ENCODE measurements around the gene SMO.
"Not testable (repeated sequence)": the region's sequence is repeated elsewhere in the genome, so short reads cannot be mapped to it uniquely, and the experiment has no call there.

SMO gene

DNA sequence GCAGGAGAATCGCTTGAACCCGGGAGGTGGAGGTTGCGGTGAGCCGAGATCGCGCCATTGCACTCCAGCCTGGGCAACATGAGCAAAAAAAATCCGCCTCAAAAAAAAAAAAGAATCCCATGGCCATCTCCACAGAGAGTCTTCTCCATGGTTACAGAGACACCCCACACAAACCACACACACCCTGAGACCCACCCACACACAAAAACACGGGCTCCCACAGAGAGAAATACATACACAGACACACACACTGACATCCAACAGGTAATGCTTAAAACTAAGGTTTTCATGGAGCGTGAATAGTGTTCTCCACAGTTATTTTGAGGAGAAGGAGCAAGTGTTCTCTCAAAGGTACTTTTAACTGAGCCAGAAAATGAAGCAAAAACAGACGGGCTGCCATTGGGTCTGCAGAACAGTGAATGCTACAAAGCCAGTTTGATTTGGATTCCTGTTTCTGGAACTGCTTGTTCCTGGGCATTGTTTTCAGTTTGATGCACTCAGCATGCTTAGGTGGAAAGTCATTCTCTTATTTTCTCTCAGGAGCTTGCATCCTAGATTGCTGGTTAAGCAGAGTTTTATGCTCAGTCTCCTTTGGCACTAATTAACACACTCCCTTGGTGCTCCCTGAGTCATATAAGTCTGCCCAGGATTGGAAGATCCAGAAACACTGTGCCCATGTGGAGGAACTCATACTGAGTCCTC is 51.8 kb downstream of the SMO start:
- DNase-seq (ENCODE audit: low read depth): no peak

DNA sequence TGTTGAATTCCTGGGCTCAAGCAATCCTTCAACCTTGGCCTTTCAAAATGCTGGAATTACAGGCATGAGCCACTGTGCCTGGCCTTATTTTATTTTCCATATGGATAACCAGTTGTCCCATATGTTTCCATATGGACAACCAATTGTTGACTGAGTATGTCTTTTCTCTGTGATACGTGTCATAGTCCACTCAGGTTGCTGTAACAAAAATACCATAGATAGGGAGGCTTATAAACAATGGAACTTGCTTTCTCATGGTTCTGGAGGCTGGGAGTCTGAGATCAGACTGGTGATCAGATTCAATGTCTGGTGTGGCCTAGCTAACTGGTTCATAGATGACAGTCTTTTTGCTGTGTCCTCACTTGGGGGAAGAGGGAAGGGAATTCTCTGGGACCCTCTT is 55.8 kb downstream of the SMO start:
- DNase-seq (ENCODE audit: low read depth): no peak

DNA sequence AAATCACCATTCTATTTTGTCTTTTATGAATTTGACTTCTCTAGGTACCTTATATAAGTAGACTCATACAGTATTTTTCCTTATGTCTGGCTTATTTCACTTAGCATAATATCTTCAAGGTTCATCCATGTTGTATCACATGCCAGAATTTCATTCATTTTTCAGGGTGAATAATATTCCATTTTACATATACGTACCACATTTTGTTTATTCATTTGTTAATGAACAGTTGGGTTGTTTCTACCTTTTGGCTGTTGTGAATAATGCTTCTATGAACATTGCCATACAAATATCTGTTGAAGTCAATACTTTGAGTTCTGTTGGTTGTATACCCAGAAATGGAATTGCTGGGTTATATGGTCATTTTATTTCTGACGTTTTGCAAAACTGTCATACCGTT is 57.1 kb downstream of the SMO start:
- no peak for DNase-seq (ENCODE audit: low read depth)

DNA sequence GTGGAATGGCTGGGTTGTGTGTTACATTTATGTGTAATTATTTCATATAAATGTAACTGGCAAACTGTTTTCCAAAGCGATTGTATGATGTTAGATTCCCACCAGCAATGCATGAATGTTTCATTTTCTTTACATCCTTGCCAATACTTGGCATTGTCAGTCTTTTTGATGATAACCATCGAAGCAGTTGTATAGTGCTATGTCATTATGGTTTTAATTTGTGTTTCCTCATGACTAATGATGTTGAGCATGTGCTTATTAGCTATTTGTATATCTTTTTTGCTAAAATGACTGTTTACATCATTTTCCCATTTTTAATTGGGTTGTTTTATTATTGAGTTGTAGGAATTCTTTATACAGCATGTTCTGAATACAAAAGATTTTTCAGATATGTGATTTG is 58.7 kb downstream of the SMO start:
- DNase-seq (ENCODE audit: low read depth): no peak

DNA sequence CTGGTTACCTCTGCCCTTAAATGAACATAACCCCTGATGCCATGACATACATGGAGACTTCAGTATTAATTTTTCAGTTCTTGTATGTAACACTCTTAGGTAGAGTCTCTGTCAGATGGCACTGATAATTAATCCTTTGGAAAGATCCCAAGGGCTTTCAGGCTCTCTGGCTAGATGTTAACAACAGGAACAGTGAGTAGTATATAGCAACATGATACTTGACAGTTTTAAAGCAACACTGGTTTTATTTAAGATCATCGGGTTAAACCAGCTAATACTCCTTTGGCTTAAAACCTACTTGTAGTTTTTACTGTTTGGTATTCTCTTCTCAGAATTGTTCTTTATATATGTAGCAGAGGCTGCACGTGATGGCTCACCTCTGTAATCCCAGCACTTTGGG is 63.7 kb downstream of the SMO start:
- DNase-seq (ENCODE audit: low read depth): no peak

DNA sequence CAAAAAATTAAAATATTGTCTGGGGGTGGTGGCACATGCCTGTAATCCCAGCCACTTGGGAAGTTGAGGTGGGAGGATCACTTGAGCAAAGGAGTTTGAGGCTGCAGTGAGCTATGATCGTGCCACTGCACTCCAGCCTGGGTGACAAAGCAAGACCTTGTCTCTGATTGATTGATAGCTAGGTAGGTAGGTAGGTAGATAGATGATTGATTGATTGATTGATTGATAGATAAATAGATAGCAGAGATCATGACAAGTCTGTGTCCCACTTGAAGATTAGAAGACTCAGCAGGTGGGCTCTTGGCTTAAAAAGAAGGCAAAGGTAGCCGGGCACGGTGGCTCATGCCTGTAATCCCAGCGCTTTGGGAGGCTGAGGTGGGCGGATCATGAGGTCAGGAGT is 64.2 kb downstream of the SMO start:
- not testable (repeated sequence) for DNase-seq (ENCODE audit: low read depth)

DNA sequence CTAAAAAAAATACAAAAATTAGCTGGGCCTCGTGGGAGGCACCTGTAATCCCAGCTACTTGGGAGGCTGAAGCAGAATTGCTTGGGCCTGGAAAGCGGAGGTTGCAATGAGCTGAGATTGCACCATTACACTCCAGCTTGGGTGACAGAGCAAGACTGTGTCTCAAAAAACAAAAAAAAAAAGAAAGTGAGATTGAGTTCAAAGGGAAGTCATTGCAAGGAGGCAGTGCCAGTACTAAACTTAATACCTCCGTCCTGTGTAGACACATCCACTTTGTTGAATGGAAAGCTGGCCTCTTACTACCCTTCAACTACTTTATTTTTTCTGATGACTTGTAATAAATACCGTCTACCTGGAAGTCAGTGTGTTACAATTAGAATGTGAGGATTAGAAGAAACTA is 67.4 kb downstream of the SMO start:
- no peak for DNase-seq (ENCODE audit: low read depth)

DNA sequence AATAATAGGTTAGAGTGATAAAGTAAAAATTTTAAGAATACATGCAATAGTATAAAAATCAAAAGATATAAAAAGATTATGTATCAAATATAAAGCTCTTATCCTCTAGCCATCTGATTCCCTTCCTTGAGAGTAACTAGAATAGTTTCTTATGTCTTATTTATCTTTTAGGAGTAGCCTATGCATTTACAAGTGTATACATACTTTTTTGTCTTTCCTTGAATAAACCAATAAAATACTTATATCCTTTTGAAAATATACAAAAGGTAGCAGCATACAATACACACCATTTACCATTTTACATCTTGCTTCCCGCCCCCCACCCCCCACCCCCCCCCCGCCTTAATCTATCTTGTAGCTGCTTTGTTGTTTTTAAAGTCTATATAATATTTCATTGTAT is 67.8 kb downstream of the SMO start:
- DNase-seq (ENCODE audit: low read depth): no peak

DNA sequence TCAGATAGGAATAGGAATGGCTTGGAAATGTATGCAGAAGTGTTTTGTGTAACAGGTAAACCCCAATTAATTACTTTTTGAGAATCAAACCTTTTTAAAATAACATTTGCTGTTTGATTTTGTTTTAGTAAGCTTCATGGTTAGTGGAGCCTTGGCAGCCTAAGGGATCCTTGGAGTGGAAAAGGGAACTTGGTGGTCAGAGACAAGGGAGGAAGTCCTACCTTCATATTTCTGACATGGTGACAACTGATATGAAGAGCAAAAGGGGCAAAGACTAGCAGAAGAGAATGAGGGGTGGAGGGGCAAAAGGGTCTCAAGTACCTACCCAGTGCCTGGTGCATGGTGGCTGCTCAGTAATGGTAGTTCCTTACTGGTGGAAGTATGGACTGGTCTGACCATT is 68.7 kb downstream of the SMO start:
- no peak for DNase-seq (ENCODE audit: low read depth)

DNA sequence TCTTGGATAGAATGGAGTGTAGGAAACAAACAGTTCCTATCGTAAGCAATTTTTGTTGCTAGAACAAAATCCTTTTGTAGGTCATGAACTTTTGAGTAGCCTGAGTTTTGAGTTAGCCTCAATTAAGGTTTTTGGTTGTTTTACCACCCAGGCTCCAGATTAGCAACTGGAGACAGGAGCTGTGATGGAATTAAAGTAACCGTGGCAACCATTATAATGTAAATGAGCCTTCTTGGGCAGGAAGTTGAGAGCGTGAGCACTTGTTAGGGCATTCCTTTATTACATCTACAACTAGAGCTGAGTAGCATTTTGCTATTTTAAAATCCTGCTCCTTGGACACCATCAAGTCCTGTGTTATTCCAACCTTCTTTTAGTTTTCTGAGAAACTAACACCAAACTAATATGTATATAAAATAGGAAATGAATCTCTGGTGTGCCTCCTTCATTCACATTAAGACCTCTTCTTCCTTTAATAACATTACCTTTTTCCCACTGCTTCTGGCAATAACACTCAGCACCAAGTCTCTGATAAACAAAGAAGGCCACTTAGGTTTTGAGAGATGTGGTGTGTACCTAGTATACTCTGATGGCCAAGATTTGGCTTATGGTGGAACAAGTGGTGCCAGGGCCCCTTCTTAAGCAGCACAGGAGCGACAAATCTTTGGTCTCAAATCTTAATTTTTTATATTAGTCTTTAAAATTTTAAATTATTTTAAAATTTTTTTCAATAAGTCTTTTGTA is 70.4 kb downstream of the SMO start:
- DNase-seq (ENCODE audit: low read depth): no peak

DNA sequence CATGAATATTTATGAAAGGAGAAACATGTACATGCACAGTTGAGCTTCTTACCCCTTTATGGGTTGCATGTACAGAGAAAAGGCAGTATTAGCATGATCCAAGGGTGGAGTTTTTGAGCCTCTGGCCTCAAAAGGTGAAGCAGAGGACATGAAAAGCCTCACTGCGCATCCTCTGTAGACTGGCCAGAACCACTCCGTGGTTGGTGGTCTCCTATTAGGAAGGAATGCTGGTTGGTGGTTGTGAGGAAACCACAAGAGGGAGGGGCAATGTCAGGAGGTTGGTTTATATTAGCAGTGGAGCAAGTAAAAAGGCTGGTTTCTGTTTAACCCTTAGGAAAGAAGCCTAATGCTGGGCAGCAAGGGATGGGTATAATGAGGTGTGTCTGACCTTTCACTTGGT is 73.9 kb downstream of the SMO start:
- DNase-seq (ENCODE audit: low read depth): no peak
